Keratinocyte (primary cell): Measurements from ENCODE around the gene TXN2. TPM values are rescaled to one million over a fixed set of nuclear protein-coding genes. Genes with fewer than 3 reads are reported as not detected.
"Not testable (repeated sequence)": the region's sequence is repeated elsewhere in the genome, so short reads cannot be mapped to it uniquely, and the experiment has no call there.

Experiments used
- DNase-seq: peaks from one replicate; pipeline ENCODE4 v3.0.0-alpha.2; 2011; ENCODE audit warnings: low read depth, missing footprints, low spot score
- FAIRE-seq: peaks from 2 replicates; lab custom pipeline; 2011; peaks lifted over from hg19 to GRCh38; lab: Jason Lieb, UNC
- H2AFZ ChIP-seq: 2 replicates; pipeline ENCODE4 v1.6.0; 2012; ENCODE audit warnings: low read length, control low read depth, inconsistent platforms; ENCODE audit not compliant: control insufficient read depth
- H3K27ac ChIP-seq: 2 replicates; pipeline ENCODE4 v1.5.1; 2011; ENCODE audit warnings: low read length; ENCODE audit not compliant: control insufficient read depth, insufficient read depth
- H3K27me3 ChIP-seq: 3 replicates; pipeline ENCODE4 v1.6.0; 2011; ENCODE audit warnings: low read length; ENCODE audit not compliant: control insufficient read depth, insufficient read depth; ENCODE audit errors: extremely low read depth
- H3K36me3 ChIP-seq, 2 experiments: 2 replicates in 1 of 2; 3 replicates in 1 of 2; pipeline ENCODE4 v1.5.1; 2011; ENCODE audit warnings: low read length in 2 of 2, mild to moderate bottlenecking in 1 of 2; ENCODE audit not compliant: control insufficient read depth in 2 of 2, insufficient read depth in 2 of 2; ENCODE audit errors: extremely low read depth in 1 of 2
- H3K4me1 ChIP-seq: 3 replicates; pipeline ENCODE4 v1.5.1; 2011; ENCODE audit warnings: low read length; ENCODE audit not compliant: control insufficient read depth, insufficient read depth; ENCODE audit errors: extremely low read depth
- H3K4me2 ChIP-seq: 3 replicates; pipeline ENCODE4 v1.6.0; 2011; ENCODE audit warnings: low read depth, low read length; ENCODE audit not compliant: control insufficient read depth, insufficient read depth; ENCODE audit errors: extremely low read depth
- H3K4me3 ChIP-seq, 3 experiments: fragments of 200-600 bp in 1 of 3; sonication (generic) in 1 of 3; 2 replicates in 2 of 3; 3 replicates in 1 of 3; pipeline ENCODE4 v1.5.1; 2011 to 2016; ENCODE audit warnings: low read length in 3 of 3, mild to moderate bottlenecking in 3 of 3, control low read depth in 2 of 3, inconsistent platforms in 1 of 3, low read depth in 1 of 3, mixed read lengths in 1 of 3, mixed run types in 1 of 3, moderate library complexity in 1 of 3; ENCODE audit not compliant: control insufficient read depth in 2 of 3, insufficient read depth in 2 of 3; ENCODE audit errors: extremely low read depth in 1 of 3
- H3K79me2 ChIP-seq: 2 replicates; pipeline ENCODE4 v1.6.0; 2012; ENCODE audit warnings: low read length; ENCODE audit not compliant: control insufficient read depth, insufficient read depth
- H3K9ac ChIP-seq: 3 replicates; pipeline ENCODE4 v1.6.0; 2011; ENCODE audit warnings: low read length; ENCODE audit not compliant: control insufficient read depth, insufficient read depth; ENCODE audit errors: extremely low read depth
- H3K9me1 ChIP-seq: 3 replicates; pipeline ENCODE4 v1.6.0; 2011; ENCODE audit warnings: low read length; ENCODE audit not compliant: control insufficient read depth, insufficient read depth; ENCODE audit errors: extremely low read depth
- H3K9me3 ChIP-seq: 2 replicates; pipeline ENCODE4 v1.5.1; 2012; ENCODE audit warnings: low read depth, low read length; ENCODE audit not compliant: control insufficient read depth
- H4K20me1 ChIP-seq: 3 replicates; pipeline ENCODE4 v1.6.0; 2011; ENCODE audit warnings: low read length; ENCODE audit not compliant: control insufficient read depth, insufficient read depth; ENCODE audit errors: extremely low read depth
- CTCF ChIP-seq, 3 experiments: IDR thresholded peaks in 1 of 3; conservative IDR thresholded peaks in 1 of 3; optimal IDR thresholded peaks in 1 of 3; 2 replicates in 2 of 3; 3 replicates in 1 of 3; pipeline versions ENCODE3 to v1.5.1; 2011; ENCODE audit warnings: low read length in 3 of 3, mild to moderate bottlenecking in 3 of 3, moderate library complexity in 2 of 3, control low read depth in 1 of 3, inconsistent platforms in 1 of 3; ENCODE audit not compliant: insufficient read depth in 2 of 3; ENCODE audit errors: extremely low read depth in 1 of 3
- EZH2 ChIP-seq: IDR thresholded peaks from one replicate; pipeline ENCODE4 v1.6.1; 2012; ENCODE audit warnings: inconsistent platforms, mild to moderate bottlenecking, low read length, moderate library complexity
- dilution Hi-C: fragments of 300-500 bp; cut with MboI; formaldehyde crosslinking; loops from one replicate; pipeline ENCODE4 v1.7.0; 2020; ENCODE audit warnings: low sequenced_read_pairs; ENCODE audit not compliant: extremely low pct_ligation_motif_present
- polyA plus RNA-seq, 5 experiments: library from polyadenylated mRNA; depleted of rRNA in 3 of 5; stranded (reverse) in 3 of 5; stranded (forward) in 1 of 5; unstranded in 1 of 5; fragments of >200 nt; gene quantifications; 1 replicate in 1 of 5; 2 replicates in 3 of 5; 3 replicates in 1 of 5; pipeline versions ENCODE4 v1.2.1 to v1.2.3, GENCODE V29; 2011 to 2012; ENCODE audit warnings: missing spikeins in 2 of 5, low read depth in 1 of 5, low replicate concordance in 1 of 5

TXN2 gene
- polyA plus RNA-seq, 1 donor (not counting 4 experiments of a cell fraction or from before 2014, with no cell fraction given) = 95.9 TPM

DNA sequence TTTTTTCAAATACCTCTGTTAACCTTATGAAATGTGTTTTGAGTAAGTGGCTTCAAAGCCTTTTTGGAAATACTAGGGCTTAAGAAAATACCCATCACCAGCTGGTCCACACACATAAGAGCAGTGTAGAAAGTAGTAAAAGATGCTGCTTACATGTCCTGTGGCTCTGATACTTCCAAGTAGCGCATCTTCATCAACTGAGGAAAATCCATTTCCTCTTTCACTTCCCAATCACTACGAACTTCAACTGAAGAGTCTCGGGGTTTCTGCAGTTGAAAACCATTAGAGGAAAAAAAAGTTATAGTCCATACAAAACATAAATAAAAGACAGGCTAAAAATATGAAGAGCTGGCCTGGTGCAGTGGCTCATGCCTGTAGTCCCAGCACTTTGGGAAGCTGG, 39.0 kb upstream of the TXN2 start:
- no peak overlapping the region for H3K9ac ChIP-seq
- FAIRE-seq (no peak), DNase-seq (no peak)
- no peaks in the 10 kb centered on the region for H3K9me3 ChIP-seq
- H3K4me3 ChIP-seq = no peak overlapping the region
- H3K4me1 ChIP-seq = no peaks in the 10 kb centered on the region
- no peak overlapping the region for H3K4me2 ChIP-seq
- H3K79me2 ChIP-seq = peaks cover 27% of the 10 kb centered on the region
- peaks cover 73 to 82% of the 10 kb centered on the region in 2 experiments for H3K36me3 ChIP-seq
- dilution Hi-C loops = no loop called here
- TF ChIP-seq EZH2 = no peak
- no peak for TF ChIP-seq CTCF (optimal IDR thresholded peaks at IDR 0.05 in 1 of 3, IDR thresholded peaks at IDR 0.05 in 1 of 3, conservative IDR thresholded peaks at IDR 0.05 in 1 of 3; ENCODE audit: extremely low read depth in 1 of 3, insufficient read depth in 2 of 3, low read length in 3 of 3)
- no peaks in the 10 kb centered on the region for H3K27me3 ChIP-seq
- H3K27ac ChIP-seq = no peak overlapping the region
- H2AFZ ChIP-seq = no peak overlapping the region
- peaks cover 6% of the 10 kb centered on the region for H4K20me1 ChIP-seq
- no peaks in the 10 kb centered on the region for H3K9me1 ChIP-seq

DNA sequence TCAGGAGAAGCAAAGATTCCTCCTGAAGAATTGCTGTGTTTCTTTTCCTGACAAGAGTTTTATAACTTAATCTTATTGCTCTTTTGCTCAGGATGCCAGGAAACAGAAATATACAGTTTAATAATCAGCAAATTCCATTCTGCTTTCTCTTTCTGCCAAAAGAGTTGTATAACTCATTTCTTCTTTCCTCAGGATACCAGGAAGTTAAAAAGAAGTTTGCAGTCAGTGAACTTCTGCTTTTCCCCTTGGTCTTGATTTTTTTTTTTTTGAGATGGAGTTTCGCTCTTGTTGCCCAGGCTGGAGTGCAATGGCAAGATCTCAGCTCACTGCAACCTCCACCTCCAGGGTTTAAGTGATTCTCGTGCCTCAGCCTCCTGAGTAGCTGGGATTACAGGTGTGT, 38.5 kb upstream of the TXN2 start:
- H2AFZ ChIP-seq, H4K20me1 ChIP-seq, H3K9me3 ChIP-seq, H3K4me2 ChIP-seq, H3K4me1 ChIP-seq, H3K27ac ChIP-seq, dilution Hi-C loops, DNase-seq, FAIRE-seq, H3K4me3 ChIP-seq, H3K9ac ChIP-seq, H3K27me3 ChIP-seq, H3K9me1 ChIP-seq: not testable (repeated sequence)
- peaks cover 26% of the 10 kb centered on the region for H3K79me2 ChIP-seq
- peaks cover 75 to 78% of the 10 kb centered on the region in 2 experiments for H3K36me3 ChIP-seq

GRCh38 chr22:36514766-36515165, 33.3 kb upstream of the TXN2 start:
- Histone ChIP-seq H4K20me1 (peaks cover 3% of the 10 kb centered on the region), H2AFZ (no peak overlapping the region), H3K9me3 (no peaks in the 10 kb centered on the region), H3K4me3 (no peak overlapping the region), H3K27me3 (no peaks in the 10 kb centered on the region), H3K9me1 (peaks cover 3% of the 10 kb centered on the region), H3K36me3 (peaks cover 68 to 71% of the 10 kb centered on the region in 2 experiments), H3K79me2 (peaks cover 6% of the 10 kb centered on the region), H3K4me2 (no peak overlapping the region), H3K4me1 (no peaks in the 10 kb centered on the region), H3K9ac (no peak overlapping the region), H3K27ac (no peak overlapping the region)
- dilution Hi-C loops = no loop called here
- no peak for FAIRE-seq
- no peak for DNase-seq
- TF ChIP-seq CTCF (optimal IDR thresholded peaks at IDR 0.05 in 1 of 3, IDR thresholded peaks at IDR 0.05 in 1 of 3, conservative IDR thresholded peaks at IDR 0.05 in 1 of 3; ENCODE audit: extremely low read depth in 1 of 3, insufficient read depth in 2 of 3, low read length in 3 of 3) = no peak
- TF ChIP-seq EZH2 = no peak
